ENCODE data around the gene CSF1.
"Not testable (repeated sequence)": the region's sequence is repeated elsewhere in the genome, so short reads cannot be mapped to it uniquely, and the experiment has no call there.

The CSF1 gene

DNA sequence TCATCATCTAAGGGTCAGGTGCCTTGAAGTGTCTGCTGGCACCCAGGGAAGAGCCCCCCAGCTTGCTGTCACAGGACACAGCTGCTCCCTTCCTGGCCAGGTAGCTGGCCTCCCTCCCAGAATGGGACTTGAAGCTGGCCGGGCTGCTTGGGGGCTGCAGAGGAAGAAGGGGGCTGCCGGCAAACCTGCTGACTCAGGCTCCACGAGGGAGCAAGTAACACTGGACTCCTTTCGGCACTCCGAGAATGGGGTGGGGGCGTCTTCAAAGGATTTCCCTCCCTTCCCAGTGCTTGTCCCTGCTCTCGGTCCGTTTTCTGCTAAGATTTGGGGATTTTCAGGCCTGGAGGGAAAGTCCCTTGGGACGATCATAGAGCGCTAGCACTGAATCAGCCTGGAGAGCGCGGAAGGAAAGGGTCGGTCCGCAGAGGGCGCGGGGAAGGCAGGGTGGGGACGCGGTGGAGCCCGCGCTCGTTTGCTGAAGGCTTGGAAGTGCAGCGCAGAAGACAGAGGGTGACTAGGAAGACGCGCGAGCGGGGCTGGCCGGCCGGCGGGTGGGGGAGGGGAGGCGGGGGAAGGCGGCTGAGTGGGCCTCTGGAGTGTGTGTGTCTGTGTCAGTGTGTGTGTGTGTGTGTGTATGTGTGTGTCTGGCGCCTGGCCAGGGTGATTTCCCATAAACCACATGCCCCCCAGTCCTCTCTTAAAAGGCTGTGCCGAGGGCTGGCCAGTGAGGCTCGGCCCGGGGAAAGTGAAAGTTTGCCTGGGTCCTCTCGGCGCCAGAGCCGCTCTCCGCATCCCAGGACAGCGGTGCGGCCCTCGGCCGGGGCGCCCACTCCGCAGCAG, at the start of gene CSF1:
TSS of gene CSF1 (plus strand) at position 727 of the 840 bp plus-strand sequence. CDS start 175 bp downstream, outside the sequence.
- peak; percentile 23 for DNase-seq

- DNase-seq = not testable (repeated sequence)
These were observed 49.0 kb upstream of the CSF1 start for GRCh38 chr1:109861616-109862015.

DNA sequence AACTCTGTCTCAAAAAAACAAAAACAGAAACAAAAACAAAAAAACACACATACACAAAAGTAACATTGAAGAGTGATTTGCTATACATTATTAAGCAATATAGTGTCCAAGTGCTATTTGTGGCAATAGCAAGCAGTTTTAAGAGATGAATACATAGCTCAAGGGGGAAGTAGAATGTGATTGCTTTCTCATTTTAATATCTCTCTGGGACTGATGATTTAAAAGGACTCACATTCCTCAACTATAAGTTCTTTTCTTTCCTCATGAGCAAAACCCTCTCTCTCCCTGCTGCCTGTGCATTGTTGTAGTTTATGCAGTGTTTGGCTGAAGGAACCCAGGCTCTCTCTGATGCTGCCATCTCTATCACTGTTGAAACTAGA, 47.0 kb upstream of the CSF1 start:
- no peak for DNase-seq

GRCh38 chr1:109864047-109864822, 46.4 kb upstream of the CSF1 start:
- no peak for DNase-seq

DNA sequence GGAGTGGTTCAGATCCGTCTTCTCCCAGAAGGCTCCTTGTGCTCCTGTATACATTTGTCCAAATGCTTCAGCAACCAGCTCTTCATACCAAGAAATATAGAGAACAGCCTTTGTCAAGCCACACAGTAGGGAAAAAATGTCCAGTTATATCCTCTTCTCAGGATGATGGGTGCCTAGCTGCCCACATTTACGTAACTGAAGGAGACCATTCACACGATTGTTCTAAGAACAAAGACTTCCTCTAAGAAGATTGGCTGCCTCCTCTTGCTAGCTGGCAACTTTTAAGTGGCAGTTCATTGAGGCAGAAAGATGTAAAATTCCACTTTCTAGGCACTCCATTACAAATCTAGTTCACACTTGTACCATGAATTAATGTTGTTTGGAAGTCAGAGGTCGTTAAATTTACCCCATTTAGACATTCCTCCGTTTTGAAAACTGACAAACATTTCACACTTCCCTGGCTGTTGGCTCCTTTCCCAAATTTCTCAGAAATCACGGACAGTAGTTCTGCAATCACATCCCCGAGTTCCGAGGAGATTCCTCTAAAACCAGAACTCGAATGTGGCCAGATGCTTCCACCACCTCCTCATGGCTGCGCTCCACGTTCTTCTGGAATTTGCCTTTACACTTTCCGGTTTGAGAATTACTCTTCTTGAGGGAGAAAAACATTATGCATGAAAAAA, 45.6 kb upstream of the CSF1 start:
- no peak for DNase-seq

- DNase-seq = no peak
These were observed 44.6 kb upstream of the CSF1 start for GRCh38 chr1:109866071-109866470.

DNA sequence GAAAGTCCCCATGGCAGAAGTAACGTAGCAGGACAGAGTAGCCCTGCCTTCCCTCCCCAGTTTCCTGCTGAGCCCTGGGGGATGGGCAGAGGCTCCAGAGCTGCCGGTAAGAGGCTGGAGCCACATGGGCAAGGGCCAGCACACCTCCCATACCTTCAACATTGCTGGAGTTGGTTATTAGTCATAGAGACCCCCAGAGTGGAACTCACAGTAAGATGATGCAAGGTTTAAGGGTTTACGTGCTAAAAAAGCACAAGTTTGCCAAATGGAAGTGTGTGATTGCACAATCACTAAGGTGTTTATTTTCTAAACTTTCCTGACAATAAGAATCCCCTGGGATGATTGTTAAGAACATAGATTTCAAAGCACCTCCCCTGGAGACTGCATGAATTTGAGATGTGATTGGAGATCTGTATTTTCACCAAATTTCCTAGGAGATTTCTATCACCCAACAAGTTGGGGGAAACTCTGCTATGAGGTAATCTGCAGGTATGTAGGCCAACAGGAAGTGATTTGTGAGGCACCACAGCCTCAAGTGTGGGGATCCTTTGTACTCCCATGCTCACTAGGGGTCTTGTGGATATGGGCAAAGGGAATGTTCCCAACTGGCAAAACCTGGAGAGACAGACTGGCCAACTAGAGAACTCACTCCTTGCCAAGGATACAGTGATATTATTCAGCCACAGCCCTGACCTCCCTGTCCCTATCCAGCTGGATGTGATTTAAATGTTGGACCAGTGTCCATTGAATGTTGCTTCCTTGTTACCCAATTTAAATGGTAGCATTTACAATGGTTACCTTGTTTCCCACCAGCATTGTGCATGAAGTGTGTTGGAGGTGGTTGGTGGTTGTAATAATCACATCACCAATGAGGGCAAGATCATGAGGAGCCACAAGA, 37.1 kb upstream of the CSF1 start:
- no peak for DNase-seq

DNA sequence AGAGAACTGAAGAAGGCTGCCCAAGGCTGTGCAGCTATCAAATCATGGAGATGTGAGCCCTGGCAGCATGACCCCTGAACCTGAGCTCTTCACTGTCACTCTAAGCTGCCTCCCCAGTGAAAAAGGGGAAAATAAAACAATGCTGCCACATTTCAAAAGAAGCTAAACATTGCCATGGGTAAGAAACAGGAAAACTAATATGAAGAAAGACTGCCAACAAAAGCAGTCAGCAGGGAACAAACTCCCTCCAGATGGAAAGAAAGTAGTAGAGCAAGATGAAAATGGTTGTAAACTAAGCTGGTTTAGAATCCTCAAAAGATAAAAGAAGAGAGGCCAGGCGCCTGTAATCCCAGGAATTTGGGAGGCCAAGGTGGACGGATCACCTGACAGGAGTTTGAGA, 36.2 kb upstream of the CSF1 start:
- no peak for DNase-seq

DNA sequence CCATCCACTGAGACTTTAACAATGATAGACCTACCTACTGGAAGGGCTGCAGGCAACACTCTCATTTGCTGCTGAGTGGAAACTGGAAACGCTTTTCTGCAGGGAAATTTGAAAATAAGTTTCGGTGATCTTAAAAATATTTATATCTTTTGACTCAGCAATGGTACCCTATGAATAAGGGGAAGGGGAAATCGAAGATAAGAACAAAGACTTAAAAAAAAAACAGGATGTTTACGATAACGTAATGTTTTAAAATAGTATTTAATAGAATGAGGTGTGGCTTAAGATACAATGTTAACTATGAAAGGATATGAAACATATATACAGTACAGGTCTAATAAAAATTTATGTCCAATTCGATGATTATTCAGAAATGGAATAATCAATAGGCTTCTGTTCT, 34.8 kb upstream of the CSF1 start:
- no peak for DNase-seq

GRCh38 chr1:109876617-109877316, 33.9 kb upstream of the CSF1 start:
- DNase-seq = no peak

DNA sequence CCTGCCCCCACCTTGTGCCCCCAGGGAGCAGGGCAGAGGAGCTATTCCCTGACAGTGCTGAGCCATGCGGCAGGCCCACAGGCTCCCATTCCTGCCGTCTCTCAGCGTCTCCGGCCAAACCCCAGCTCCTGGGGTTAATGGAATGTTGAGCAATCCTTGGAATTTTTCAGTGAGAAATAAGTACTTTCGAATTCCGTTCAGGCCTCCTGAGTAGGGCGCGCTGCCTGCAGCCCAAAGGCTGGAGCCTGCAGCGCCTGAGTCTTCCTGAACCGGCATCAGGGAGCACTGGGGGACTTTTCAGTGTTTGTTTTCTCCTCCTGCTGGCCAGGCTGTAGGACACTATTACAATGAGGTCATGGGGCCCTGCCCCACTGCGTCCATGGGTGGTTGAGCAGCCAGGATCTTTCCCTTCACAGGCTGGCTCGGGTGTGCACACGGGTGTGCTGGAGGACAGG, 33.3 kb upstream of the CSF1 start:
- no peak for DNase-seq

DNA sequence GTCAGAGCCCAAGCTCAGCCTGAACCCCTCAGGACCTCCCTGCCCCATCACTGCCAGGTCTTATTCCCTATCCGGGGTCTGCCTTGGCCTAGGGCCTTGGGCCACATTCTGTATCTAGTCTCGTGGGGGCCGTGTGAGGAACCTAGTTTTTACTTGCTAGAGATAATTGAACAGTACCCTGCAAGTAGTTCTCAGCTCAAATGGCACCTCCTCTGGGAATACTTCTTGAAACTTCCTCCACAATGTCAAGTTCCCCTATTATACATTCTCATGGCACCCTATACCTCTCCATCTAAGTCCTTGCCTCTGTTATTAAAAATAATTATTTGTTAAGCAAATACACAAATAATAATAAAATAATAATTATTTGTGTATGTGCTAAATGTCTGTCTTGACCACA, 32.9 kb upstream of the CSF1 start:
- no peak for DNase-seq

DNA sequence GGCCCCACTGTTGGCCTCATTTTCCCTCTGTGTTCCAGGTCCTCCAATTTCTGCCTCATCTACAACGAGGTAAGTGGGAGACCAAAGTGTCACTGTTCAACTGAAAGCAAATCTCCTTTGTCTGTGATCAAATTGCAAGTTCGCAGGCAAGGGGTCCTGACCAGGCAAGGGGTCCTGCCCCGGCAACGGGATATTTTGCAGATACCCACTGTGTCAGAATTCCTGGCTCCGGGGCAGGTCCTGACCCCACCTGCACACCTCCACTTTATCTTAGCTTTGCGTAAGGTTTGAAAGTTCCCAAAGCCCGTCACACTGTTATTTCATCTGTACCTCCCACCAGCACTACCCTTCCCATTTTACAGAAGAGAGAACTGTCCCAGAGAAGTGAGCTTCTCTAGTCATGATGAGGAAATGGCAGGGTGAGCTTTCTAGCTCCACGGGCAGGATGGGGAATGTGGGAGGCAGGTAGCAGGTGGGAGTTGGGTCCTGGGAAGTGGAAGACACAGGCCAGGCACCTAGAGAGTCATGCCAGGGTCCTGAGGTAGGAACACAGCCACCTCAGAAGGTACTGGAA, 32.0 kb upstream of the CSF1 start:
- no peak for DNase-seq

- DNase-seq = not testable (repeated sequence)
These were observed 31.3 kb upstream of the CSF1 start for GRCh38 chr1:109879371-109879770.

DNA sequence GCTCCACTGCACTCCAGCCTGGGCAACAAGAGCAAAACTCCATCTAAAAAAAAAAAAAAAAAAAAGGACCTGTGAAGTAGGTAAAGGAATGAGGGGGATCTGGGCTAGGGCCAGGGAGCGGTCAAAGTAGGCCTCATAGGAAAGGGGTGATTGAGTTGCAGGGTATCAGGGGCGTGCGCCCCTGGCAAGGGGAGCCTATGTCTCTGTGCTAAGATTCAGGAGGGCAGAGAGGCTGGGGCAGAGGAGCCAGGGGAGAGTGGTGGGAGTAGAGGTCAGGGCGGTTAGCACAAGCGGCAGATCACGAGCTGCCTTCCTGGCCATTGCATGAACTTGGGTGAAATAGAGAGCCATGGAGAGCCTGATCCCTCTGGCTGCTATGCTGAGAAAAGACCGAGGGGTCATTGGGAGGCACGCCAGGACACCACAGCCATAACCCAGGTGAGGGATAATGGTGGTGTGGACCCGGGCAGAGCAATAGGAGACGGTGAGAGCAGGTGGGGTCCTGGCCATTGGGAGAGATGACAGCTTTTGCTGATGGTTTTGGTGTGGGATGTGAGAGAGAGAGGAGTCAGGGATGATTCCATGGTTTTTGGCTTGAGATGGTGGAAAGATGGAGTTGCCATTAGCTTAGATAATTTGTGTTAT, 30.6 kb upstream of the CSF1 start:
- DNase-seq = no peak

- no peak for DNase-seq
These were observed 29.4 kb upstream of the CSF1 start for GRCh38 chr1:109880971-109881894.

DNA sequence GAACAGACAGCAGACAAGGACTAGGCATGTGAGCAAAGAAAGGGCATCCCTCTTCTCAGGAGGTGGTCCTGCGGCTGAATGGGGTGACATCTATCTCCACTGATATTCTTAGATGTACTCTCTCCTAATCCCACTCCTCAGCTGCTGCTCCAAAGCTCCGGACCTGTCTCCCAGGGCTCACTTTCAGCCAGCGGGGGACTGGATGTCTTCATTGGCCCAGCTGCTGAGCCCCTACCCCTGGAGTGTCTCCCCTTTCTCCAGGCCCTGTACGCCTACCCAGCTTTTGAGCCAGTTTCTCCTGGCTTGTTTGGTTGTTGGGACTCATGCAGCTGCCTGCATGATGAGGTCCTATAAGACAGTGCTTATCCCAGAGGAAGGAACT, 28.8 kb upstream of the CSF1 start:
- no peak for DNase-seq

DNA sequence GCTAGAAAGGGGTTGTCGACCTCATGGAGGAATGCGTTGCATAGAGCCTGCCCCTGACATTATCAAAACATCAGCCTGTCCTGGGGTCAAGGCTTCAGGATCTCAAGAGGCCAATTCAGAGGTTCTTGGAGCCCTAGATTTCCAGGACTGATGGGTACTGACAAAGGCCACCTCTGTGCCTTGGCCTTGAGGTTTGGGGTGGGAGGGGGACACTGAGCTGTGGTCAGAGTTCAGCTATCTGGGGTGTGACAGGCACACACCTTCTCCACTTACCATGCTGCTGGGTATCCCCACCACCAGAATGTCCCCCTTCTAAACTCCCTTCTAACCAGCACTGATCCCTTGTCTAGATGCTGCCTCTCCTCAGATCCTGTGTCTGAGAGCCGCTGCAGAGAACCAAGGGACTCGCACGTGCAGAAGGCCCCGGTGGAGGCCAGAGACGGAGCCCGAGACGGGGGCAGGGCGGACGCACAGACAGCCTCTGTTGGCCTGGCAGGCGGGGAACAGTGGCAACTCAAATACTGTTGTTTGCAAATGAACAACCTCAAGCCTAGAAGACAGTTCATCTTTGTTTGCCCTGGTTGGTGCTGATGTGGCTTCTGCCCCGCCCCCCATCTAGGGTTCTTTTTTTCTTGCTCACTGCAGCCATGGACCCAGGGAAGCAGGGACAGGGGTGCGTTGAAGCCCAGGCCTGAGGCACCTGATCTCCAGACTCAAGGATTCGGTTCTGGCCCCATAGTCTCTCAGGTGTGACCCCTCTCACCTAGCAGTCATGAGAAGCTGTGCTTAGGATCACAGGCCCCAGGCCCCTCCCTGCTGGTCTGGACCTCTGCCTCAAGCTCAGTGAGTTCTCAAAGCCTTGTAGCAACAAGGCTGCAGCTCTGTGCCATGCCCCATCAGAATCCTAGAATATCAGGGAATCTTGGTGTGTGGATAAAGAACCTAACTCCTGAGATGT, 28.1 kb upstream of the CSF1 start:
- no peak for DNase-seq

All from NCI-H2171 treated with DMSO at 0.1 percent for 48 hours (cell line).